WTC11 (cell line): Measurements from ENCODE around the gene VTN. TPM values are rescaled to one million over a fixed set of nuclear protein-coding genes. Genes with fewer than 3 reads are reported as not detected.
A peak's percentile ranks its signal among the peaks of the same experiment; 100 is the strongest.

ENCODE experiments used
- CREB1 ChIP-seq: sonication (generic); formaldehyde crosslinking; IDR thresholded peaks from 2 replicates; pipeline ENCODE4 v1.8.0; 2023; ENCODE audit warnings: mild to moderate bottlenecking, missing genetic modification reagents
- CREM ChIP-seq: sonication (generic); formaldehyde crosslinking; IDR thresholded peaks from 2 replicates; pipeline ENCODE4 v1.8.1; 2022; ENCODE audit warnings: mild to moderate bottlenecking, missing genetic modification reagents, moderate library complexity
- EMX1 ChIP-seq: fragments of 250-450 bp; sonication (Bioruptor Pico); IDR thresholded peaks from 2 replicates; pipeline ENCODE4 v1.8.0; 2021; ENCODE audit warnings: mild to moderate bottlenecking
- ERG ChIP-seq: fragments of 250-450 bp; sonication (Bioruptor Pico); IDR thresholded peaks from 2 replicates; pipeline ENCODE4 v1.8.0; 2021; ENCODE audit warnings: mild to moderate bottlenecking
- FOXJ3 ChIP-seq: sonication (generic); formaldehyde crosslinking; IDR thresholded peaks from 2 replicates; pipeline ENCODE4 v1.9.0; 2021; ENCODE audit warnings: missing genetic modification reagents, mild to moderate bottlenecking, borderline replicate concordance
- MYBL2 ChIP-seq: sonication (generic); formaldehyde crosslinking; IDR thresholded peaks from 2 replicates; pipeline ENCODE4 v1.8.1; 2023; ENCODE audit warnings: mild to moderate bottlenecking, moderate library complexity, missing genetic modification reagents
- NR1H2 ChIP-seq: sonication (generic); formaldehyde crosslinking; IDR thresholded peaks from 2 replicates; pipeline ENCODE4 v1.9.0; 2021; ENCODE audit warnings: mild to moderate bottlenecking, moderate library complexity, missing genetic modification reagents
- NR2C2 ChIP-seq: sonication (generic); formaldehyde crosslinking; IDR thresholded peaks from 2 replicates; pipeline ENCODE4 v1.8.0; 2022; ENCODE audit warnings: mild to moderate bottlenecking, missing genetic modification reagents
- PRRX2 ChIP-seq: fragments of 250-450 bp; sonication (Bioruptor Pico); IDR thresholded peaks from 2 replicates; pipeline ENCODE4 v1.8.0; 2021; ENCODE audit warnings: mild to moderate bottlenecking
- RELA ChIP-seq: sonication (generic); formaldehyde crosslinking; IDR thresholded peaks from 2 replicates; pipeline ENCODE4 v1.8.1; 2022; ENCODE audit warnings: missing genetic modification reagents, mild to moderate bottlenecking, borderline replicate concordance
- SMAD3 ChIP-seq: sonication (generic); formaldehyde crosslinking; IDR thresholded peaks from 2 replicates; pipeline ENCODE4 v1.8.0; 2022; ENCODE audit warnings: missing genetic modification reagents, mild to moderate bottlenecking, borderline replicate concordance
- ZNF219 ChIP-seq: sonication (generic); formaldehyde crosslinking; IDR thresholded peaks from 2 replicates; pipeline ENCODE4 v1.8.0; 2023; ENCODE audit warnings: missing genetic modification reagents, mild to moderate bottlenecking, borderline replicate concordance
- ZNF232 ChIP-seq: sonication (generic); formaldehyde crosslinking; IDR thresholded peaks from 2 replicates; pipeline ENCODE4 v1.8.0; 2022; ENCODE audit warnings: mild to moderate bottlenecking, missing genetic modification reagents
- ZNF263 ChIP-seq: sonication (generic); formaldehyde crosslinking; IDR thresholded peaks from 2 replicates; pipeline ENCODE4 v1.8.1; 2022; ENCODE audit warnings: low read depth, mild to moderate bottlenecking, moderate library complexity, missing genetic modification reagents
- ZNF671 ChIP-seq: fragments of 250-450 bp; sonication (Bioruptor Pico); IDR thresholded peaks from 2 replicates; pipeline ENCODE4 v1.8.0; 2021; ENCODE audit warnings: mild to moderate bottlenecking
- total RNA-seq: library from RNA; stranded (reverse); gene quantifications from 3 replicates; pipeline ENCODE4 v1.2.3, GENCODE V29; 2021
- TF ChIP-seq, protein P1 (sequence below): sonication (generic); formaldehyde crosslinking; IDR thresholded peaks from 2 replicates; pipeline ENCODE4 v1.8.0; 2022; ENCODE audit warnings: mild to moderate bottlenecking, missing genetic modification reagents
- TF ChIP-seq, protein P2 (sequence below): sonication (generic); formaldehyde crosslinking; IDR thresholded peaks from 2 replicates; pipeline ENCODE4 v1.8.0; 2022; ENCODE audit warnings: missing genetic modification reagents
- TF ChIP-seq, protein P3 (sequence below): sonication (generic); formaldehyde crosslinking; IDR thresholded peaks from 2 replicates; pipeline ENCODE4 v1.8.1; 2023; ENCODE audit warnings: mild to moderate bottlenecking, missing genetic modification reagents, borderline replicate concordance
- TF ChIP-seq, protein P4 (sequence below): fragments of 250-450 bp; sonication (Bioruptor Pico); IDR thresholded peaks from 2 replicates; pipeline ENCODE4 v1.9.0; 2021; ENCODE audit warnings: mild to moderate bottlenecking
- TF ChIP-seq, protein P5 (sequence below): sonication (generic); formaldehyde crosslinking; IDR thresholded peaks from 2 replicates; pipeline ENCODE4 v1.8.1; 2022; ENCODE audit warnings: low read depth, missing genetic modification reagents, borderline replicate concordance
- TF ChIP-seq, protein P6 (sequence below): sonication (generic); formaldehyde crosslinking; IDR thresholded peaks from 2 replicates; pipeline ENCODE4 v1.8.1; 2023; ENCODE audit warnings: mild to moderate bottlenecking, missing genetic modification reagents, moderate library complexity
- TF ChIP-seq, protein P7 (sequence below): sonication (generic); formaldehyde crosslinking; IDR thresholded peaks from 2 replicates; pipeline ENCODE4 v1.8.1; 2022; ENCODE audit warnings: missing genetic modification reagents, borderline replicate concordance

Gene VTN
- total RNA-seq, 1 experiment from 2014 or later = 1.6 TPM

DNA sequence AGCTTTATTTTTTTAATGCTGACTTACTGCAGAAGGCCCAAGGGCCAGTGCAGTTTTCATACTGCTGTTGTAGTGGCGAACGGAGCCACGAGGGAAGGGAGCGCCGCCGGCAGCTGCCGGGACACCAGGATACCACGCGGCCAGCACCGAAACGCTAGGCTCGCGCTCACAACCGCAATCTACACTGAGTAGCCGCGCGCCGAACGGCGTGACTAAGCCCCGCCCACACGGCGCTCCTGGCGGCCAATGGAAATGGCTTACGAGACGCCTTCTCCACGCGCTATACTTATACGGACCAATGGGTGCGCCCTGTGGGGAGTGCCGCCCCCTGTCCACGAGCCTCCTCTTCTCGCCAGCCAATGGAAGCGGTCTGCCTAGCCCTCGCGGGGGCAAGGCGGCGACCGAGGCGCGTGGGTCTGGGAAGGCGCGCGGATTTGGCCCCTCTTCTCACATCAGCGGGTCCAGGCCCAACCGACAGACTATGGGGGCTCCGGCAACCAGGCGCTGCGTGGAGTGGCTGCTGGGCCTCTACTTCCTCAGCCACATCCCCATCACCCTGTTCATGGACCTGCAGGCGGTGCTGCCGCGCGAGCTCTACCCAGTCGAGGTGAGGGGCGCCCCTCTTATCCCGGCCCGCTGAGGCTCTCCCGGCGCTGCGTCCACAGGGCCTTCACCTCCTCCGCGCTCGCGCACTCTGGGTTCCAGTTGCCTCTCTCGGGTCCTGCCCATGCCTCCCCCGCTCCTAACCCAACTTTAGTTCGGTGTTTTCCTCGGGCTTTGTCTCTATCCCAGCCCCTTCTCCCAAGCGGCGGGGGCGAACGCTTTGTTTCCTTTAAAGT is 51.1 kb downstream of the VTN start, which contains the start of gene TMEM97 (continued):
- TF ChIP-seq NR1H2 (CRISPR knock-in tag) = no peak
- no peak; the same call in 1 of the 2 replicates for TF ChIP-seq CREB1
- TF ChIP-seq, protein P1, sequence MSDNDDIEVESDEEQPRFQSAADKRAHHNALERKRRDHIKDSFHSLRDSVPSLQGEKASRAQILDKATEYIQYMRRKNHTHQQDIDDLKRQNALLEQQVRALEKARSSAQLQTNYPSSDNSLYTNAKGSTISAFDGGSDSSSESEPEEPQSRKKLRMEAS = peak; percentile 95
- TF ChIP-seq, protein P2, sequence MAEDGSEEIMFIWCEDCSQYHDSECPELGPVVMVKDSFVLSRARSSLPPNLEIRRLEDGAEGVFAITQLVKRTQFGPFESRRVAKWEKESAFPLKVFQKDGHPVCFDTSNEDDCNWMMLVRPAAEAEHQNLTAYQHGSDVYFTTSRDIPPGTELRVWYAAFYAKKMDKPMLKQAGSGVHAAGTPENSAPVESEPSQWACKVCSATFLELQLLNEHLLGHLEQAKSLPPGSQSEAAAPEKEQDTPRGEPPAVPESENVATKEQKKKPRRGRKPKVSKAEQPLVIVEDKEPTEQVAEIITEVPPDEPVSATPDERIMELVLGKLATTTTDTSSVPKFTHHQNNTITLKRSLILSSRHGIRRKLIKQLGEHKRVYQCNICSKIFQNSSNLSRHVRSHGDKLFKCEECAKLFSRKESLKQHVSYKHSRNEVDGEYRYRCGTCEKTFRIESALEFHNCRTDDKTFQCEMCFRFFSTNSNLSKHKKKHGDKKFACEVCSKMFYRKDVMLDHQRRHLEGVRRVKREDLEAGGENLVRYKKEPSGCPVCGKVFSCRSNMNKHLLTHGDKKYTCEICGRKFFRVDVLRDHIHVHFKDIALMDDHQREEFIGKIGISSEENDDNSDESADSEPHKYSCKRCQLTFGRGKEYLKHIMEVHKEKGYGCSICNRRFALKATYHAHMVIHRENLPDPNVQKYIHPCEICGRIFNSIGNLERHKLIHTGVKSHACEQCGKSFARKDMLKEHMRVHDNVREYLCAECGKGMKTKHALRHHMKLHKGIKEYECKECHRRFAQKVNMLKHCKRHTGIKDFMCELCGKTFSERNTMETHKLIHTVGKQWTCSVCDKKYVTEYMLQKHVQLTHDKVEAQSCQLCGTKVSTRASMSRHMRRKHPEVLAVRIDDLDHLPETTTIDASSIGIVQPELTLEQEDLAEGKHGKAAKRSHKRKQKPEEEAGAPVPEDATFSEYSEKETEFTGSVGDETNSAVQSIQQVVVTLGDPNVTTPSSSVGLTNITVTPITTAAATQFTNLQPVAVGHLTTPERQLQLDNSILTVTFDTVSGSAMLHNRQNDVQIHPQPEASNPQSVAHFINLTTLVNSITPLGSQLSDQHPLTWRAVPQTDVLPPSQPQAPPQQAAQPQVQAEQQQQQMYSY (CRISPR knock-in tag) = no peak
- TF ChIP-seq, protein P3, sequence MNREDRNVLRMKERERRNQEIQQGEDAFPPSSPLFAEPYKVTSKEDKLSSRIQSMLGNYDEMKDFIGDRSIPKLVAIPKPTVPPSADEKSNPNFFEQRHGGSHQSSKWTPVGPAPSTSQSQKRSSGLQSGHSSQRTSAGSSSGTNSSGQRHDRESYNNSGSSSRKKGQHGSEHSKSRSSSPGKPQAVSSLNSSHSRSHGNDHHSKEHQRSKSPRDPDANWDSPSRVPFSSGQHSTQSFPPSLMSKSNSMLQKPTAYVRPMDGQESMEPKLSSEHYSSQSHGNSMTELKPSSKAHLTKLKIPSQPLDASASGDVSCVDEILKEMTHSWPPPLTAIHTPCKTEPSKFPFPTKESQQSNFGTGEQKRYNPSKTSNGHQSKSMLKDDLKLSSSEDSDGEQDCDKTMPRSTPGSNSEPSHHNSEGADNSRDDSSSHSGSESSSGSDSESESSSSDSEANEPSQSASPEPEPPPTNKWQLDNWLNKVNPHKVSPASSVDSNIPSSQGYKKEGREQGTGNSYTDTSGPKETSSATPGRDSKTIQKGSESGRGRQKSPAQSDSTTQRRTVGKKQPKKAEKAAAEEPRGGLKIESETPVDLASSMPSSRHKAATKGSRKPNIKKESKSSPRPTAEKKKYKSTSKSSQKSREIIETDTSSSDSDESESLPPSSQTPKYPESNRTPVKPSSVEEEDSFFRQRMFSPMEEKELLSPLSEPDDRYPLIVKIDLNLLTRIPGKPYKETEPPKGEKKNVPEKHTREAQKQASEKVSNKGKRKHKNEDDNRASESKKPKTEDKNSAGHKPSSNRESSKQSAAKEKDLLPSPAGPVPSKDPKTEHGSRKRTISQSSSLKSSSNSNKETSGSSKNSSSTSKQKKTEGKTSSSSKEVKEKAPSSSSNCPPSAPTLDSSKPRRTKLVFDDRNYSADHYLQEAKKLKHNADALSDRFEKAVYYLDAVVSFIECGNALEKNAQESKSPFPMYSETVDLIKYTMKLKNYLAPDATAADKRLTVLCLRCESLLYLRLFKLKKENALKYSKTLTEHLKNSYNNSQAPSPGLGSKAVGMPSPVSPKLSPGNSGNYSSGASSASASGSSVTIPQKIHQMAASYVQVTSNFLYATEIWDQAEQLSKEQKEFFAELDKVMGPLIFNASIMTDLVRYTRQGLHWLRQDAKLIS = no peak
- TF ChIP-seq, protein P4, sequence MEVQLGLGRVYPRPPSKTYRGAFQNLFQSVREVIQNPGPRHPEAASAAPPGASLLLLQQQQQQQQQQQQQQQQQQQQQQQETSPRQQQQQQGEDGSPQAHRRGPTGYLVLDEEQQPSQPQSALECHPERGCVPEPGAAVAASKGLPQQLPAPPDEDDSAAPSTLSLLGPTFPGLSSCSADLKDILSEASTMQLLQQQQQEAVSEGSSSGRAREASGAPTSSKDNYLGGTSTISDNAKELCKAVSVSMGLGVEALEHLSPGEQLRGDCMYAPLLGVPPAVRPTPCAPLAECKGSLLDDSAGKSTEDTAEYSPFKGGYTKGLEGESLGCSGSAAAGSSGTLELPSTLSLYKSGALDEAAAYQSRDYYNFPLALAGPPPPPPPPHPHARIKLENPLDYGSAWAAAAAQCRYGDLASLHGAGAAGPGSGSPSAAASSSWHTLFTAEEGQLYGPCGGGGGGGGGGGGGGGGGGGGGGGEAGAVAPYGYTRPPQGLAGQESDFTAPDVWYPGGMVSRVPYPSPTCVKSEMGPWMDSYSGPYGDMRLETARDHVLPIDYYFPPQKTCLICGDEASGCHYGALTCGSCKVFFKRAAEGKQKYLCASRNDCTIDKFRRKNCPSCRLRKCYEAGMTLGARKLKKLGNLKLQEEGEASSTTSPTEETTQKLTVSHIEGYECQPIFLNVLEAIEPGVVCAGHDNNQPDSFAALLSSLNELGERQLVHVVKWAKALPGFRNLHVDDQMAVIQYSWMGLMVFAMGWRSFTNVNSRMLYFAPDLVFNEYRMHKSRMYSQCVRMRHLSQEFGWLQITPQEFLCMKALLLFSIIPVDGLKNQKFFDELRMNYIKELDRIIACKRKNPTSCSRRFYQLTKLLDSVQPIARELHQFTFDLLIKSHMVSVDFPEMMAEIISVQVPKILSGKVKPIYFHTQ (CRISPR knock-in tag) = no peak
- peak; percentile 25; the same call in 1 of the 2 replicates for TF ChIP-seq ZNF232 (CRISPR knock-in tag)
- TF ChIP-seq ZNF671 = no peak
- TF ChIP-seq PRRX2 (CRISPR knock-in tag) = no peak
- peak; percentile 82 for TF ChIP-seq CREM (CRISPR knock-in tag)
- TF ChIP-seq, protein P5, sequence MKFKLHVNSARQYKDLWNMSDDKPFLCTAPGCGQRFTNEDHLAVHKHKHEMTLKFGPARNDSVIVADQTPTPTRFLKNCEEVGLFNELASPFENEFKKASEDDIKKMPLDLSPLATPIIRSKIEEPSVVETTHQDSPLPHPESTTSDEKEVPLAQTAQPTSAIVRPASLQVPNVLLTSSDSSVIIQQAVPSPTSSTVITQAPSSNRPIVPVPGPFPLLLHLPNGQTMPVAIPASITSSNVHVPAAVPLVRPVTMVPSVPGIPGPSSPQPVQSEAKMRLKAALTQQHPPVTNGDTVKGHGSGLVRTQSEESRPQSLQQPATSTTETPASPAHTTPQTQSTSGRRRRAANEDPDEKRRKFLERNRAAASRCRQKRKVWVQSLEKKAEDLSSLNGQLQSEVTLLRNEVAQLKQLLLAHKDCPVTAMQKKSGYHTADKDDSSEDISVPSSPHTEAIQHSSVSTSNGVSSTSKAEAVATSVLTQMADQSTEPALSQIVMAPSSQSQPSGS (CRISPR knock-in tag) = peak; percentile 31; the same call in 1 of the 2 replicates
- peak; percentile 14; the same call in 1 of the 2 replicates for TF ChIP-seq SMAD3 (CRISPR knock-in tag)
- TF ChIP-seq ZNF263 (CRISPR knock-in tag) = no peak
- TF ChIP-seq, protein P6, sequence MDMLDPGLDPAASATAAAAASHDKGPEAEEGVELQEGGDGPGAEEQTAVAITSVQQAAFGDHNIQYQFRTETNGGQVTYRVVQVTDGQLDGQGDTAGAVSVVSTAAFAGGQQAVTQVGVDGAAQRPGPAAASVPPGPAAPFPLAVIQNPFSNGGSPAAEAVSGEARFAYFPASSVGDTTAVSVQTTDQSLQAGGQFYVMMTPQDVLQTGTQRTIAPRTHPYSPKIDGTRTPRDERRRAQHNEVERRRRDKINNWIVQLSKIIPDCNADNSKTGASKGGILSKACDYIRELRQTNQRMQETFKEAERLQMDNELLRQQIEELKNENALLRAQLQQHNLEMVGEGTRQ (CRISPR knock-in tag) = 0 out of 2 replicates have a peak, but pooled peaks have one; percentile 42
- TF ChIP-seq RELA = no peak
- no peak for TF ChIP-seq ERG (CRISPR knock-in tag)
- no peak for TF ChIP-seq NR2C2 (CRISPR knock-in tag)
- TF ChIP-seq, protein P7, sequence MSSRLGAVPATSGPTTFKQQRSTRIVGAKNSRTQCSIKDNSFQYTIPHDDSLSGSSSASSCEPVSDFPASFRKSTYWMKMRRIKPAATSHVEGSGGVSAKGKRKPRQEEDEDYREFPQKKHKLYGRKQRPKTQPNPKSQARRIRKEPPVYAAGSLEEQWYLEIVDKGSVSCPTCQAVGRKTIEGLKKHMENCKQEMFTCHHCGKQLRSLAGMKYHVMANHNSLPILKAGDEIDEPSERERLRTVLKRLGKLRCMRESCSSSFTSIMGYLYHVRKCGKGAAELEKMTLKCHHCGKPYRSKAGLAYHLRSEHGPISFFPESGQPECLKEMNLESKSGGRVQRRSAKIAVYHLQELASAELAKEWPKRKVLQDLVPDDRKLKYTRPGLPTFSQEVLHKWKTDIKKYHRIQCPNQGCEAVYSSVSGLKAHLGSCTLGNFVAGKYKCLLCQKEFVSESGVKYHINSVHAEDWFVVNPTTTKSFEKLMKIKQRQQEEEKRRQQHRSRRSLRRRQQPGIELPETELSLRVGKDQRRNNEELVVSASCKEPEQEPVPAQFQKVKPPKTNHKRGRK = no peak
- no peak for TF ChIP-seq EMX1 (CRISPR knock-in tag)
- TF ChIP-seq MYBL2 (CRISPR knock-in tag) = no peak
- no peak for TF ChIP-seq FOXJ3 (CRISPR knock-in tag)
- peak; percentile 80; the same call in 1 of the 2 replicates for TF ChIP-seq ZNF219
